B cell (primary cell): Measurements from ENCODE around the gene IL1RAPL1.

Experiments used
- CTCF ChIP-seq: fragments of 200-600 bp; IDR thresholded peaks from one replicate; pipeline ENCODE4 v1.8.0; 2022; ENCODE audit warnings: antibody characterized with exemption, mild to moderate bottlenecking
- EZH2 ChIP-seq: IDR thresholded peaks from 2 replicates; pipeline ENCODE4 v1.6.1; 2012; ENCODE audit warnings: borderline replicate concordance, low read depth, mild to moderate bottlenecking, moderate library complexity, low read length; ENCODE audit not compliant: insufficient read depth, poor library complexity, severe bottlenecking

GRCh38 chrX:29487214-29487613, 900.0 kb downstream of the IL1RAPL1 start:
- TF ChIP-seq CTCF, result no peak
- no peak for TF ChIP-seq EZH2
